Measurements from ENCODE around the gene VGLL4.

Gene VGLL4

DNA sequence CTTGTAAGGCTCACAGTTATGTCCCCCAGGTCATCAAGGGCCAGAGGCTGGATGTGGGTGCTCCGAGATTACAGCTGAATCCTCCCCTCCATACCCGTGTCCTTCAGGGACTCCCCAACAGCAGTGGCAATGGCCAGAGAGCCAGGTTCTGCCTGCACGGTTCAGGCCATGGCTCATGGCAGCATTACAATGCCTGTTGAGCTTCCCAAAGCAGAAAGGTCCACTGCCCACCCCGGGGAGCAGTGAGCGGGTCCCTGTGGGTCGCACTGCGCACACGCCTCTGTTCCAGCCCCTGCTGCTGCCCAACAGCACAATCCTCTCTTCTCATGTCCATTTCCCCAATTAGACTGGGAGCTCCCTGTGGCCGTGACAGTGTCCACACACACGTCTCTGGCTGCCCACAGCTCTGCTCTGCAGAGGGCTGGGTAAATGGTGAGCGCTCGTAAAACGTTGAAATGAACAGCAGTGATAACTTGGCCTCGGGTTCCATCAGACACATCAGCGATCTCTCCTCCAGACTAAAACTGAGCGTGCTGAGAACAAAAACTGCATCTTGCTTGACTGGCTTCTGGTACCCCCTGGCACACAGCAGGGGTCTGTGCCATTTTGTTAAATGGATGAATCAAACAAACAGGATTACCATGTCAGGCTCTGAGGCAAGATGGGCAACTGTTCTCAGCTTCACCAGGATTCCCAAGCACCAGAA is 80.4 kb downstream of the VGLL4 start:
- no peak for DNase-seq

GRCh38 chr3:11562277-11562881 is 81.3 kb downstream of the VGLL4 start:
- no peak for DNase-seq

GRCh38 chr3:11560746-11561145 is 83.0 kb downstream of the VGLL4 start:
- no peak for DNase-seq

DNA sequence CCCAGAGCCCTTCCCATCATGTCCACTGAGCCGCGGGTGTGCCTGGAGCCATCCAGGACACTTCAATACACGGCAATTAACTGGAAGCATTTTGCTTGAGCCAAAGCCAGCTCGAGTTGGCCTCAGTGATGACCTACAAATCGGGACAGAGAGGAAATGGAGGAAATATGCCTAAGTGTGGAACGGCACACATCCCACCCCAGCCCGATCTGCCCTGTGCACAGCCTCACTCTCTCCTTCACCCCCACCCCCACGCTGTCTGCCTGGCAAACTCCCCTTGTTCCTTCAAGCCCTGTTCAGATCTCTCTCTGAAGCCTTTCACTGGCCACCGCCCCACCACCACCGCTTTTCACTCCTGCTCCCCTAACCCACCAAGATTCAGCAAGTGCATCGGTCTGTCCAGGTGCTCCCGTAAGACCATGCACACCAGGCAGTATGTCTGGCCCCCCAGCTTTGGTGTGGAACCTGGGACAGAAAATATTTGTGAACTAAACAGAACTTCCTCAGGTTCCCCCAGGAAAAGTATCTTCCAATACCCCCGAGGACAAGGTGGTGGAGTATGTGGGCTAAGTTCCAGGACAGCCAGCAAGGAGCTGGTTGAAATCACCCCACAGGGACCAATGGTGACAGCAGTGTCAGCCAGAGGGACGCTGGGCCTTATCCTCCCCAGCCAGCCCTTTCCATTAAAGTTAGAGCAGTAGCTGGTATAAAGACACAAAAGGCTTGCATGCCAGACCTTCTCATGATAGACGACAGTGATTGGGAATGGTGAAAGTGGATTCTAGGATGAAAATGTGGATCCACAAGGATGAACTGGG is 83.7 kb downstream of the VGLL4 start:
- no peak for DNase-seq

DNA sequence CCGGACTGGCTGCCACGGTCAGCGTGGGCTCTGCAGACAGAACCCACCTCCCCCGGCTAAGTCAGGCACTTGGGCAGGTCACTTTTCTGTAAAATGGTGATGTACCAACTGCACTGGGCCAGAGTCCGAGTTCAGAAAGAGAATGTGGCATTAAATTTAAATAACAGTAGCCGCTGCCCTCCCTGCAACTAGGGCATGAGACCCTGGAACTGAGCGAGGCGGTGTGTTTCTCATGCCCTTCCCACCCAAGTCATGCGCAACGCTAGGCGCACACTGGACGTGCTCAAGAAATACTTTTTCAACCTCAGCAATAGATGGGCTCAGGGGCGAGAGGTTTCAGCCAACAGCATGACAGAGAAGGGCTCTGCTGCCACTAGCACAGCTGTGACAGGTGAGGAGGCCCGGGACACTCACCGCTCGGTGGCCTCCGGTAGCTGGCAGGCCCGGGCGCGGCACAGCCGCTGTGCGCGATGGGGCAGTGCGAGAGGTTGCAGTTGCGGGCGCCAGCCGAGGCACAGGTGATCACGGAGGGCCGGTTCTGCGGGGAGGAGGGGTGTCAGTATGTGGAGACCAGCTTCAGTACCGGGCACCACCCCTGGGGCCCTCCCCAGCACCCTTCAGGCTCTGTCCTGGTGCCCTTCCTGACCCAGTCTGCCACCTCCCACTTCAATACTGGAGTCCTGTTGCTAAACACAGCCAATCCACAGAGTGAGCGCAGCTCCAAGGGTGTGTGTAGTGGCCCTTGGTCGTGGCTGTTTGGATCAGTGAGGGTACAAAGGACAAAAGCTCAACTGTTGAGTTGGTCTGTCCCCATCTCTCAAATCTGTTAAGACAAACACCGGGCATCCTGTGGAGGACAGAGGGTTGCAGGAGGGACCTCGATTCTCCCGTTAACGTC is 84.5 kb downstream of the VGLL4 start:
- no peak for DNase-seq

- DNase-seq = no peak
Measured at GRCh38 chr3:11558411-11558903, 85.3 kb downstream of the VGLL4 start.

- no peak for DNase-seq
Measured at GRCh38 chr3:11558002-11558401, 85.7 kb downstream of the VGLL4 start.

DNA sequence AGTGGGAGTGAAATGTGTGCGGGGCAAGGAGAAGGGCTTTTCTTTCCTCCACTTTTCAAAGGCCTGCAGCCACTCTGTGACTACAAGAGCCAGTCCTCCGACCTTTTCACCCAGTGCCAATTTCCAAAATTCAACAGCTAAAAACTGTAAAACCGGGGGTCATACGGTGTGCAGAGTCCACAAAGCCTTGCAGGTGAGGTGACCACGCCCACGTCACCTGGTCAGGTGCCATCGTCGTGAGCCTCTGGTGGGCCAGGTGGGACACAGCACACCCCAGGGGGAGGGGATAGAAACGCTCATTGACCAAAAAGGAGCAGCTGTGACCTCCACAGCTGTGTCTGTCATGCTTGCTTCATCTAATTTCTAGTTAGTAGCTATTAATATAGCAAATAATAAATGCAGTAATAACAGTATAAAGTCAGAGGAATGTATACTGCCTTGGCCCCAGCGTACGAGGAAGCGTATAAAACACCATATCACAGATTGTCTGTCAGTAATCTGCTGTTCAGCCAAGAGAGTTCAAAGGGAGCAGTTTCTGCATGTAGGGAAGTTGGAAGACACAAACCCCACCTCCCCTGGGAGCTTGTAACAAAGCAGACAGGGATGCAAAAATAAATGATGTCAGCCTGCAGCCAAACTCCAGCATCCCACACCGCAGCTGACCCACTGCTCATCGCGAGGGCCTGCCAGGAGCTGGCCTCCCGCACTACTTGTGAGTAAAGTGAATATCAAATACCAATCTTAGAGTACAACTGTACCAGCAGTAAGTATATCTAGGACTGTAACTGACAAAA is 86.7 kb downstream of the VGLL4 start:
- DNase-seq = no peak

- no peak for DNase-seq
Measured at GRCh38 chr3:11555881-11556633, 87.7 kb downstream of the VGLL4 start.

DNA sequence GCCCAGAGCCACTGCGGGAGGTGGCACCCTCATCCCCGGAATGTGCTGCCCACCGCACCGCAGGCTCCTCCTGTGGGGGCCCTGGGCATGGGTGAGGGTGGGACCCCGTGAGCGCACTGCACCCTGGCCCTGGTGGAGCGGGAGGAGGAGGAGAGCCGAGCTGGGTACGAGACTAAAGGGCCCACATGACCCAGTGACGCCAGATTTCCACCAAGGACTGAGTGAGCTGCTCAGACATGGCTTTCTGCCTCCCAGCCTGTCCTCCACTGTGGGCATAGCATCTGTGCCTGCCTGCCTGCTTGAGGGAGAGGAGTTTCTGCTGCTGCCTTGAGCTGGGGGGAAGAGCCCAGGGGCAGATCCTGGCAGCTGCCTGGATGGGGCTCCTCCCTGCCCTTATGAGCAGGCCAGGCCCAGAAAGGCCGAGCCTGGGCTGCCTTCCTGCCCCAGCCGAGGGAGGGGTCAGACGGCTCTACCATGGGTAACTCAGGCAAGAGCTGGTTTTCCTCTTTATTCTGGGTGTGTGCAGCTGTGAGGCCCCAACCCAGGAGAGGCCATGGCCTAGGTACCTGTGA is 88.4 kb downstream of the VGLL4 start:
- no peak for DNase-seq

- DNase-seq = no peak
Measured at GRCh38 chr3:11554666-11555065, 89.0 kb downstream of the VGLL4 start.

DNA sequence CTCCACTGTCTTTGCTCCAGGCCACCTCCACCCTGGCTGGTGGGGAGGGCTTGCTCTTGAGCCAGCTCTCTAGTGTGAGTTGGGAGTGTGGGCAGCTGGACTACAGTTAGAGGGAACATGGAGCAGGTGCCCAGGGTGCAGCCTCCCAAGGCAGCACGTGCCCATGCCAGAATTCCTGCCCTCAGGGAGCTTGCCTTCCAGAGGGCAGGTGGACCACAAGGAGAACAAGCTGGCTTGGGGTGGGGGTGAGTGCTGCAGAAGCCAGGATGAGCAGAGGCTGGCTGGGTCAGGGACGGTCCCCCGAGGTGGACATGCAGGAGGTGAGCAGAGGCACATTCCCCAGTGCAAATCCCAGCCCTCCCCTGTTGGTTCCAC is 89.5 kb downstream of the VGLL4 start:
- no peak for DNase-seq

DNA sequence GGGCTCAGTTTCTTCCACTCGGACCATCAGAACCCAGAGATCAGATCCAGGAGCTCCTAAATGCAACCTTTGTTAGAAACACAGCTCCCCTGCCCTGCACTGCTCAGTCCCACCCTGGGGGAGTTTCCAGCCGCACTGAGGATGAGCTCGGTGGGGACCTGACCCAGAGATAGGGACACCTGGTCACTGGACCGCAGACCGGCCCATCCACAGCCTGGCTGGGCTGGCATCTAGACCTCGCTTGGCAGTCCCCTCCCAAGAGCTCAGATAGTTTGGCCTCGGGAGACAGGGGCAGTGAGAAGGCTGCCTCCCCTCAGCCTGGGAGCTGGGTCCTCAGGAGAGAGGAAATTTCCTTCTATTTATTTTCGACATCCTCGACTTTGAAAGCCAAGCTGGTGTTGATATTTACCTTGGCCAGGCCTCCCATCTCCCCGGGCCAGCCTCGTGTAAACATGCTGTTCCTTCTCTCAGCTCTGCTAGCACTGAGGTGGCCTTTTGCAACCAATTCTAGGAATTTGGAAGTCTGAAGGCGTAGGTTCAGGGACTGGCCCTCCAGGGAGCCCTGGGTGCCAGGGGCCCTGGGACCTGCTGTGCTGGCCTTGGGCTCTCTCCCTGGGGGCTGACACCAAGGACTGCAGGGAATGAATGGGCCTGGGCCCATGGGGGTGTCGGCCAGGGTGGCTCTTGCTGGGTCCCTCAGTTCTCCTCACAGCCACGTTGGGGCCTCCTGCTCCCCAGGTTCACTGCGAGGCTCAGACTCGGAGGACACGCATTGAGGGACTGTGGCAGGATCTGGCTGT is 90.1 kb downstream of the VGLL4 start:
- DNase-seq = no peak

GRCh38 chr3:11552289-11553264 is 91.1 kb downstream of the VGLL4 start:
- DNase-seq = no peak

DNA sequence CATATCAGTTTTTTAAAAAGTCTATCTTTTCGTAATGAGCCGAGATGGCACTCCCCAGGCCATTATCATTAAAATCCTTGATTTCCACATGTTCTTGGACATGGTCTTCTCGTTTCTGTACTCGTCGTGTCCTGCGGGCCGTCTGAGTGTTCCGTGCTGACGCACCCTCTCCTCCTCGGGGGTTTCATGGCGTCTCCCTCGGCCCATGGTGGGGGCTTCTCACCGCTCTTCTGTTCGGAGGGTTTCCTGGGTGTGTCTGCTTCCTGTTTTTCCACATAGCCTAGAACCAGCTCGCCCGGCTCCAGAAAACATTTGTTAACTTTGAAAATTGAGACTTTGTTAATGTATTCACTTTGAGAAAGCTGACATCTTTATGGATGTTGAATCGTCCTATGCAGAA is 92.7 kb downstream of the VGLL4 start:
- DNase-seq = no peak

DNA sequence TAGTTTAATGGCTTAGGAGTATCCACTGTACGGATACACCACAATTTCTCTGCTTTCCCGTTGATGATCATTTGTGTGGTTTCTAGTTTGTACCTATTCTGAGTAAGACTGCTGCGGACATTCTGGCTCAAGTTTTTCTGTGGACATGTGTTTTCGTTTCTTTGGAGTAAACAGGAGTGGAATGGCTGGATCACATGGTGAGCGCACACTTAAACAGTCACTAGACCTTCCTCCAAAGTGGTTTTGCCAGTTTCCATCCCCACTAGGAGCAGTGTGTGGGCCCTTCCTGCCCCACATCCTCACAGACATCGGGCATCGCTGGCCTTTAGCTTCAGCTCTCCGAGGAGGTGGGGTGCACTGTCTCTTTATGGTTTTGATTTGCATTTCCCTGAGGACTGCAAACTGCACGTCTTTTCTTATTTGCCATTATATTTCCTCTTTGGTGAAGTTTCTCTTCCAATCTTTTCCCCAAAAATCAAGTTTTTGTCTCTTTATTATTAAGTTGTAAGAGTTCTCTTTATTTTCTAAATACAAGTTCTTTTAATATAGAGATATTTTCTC is 94.1 kb downstream of the VGLL4 start:
- no peak for DNase-seq

DNA sequence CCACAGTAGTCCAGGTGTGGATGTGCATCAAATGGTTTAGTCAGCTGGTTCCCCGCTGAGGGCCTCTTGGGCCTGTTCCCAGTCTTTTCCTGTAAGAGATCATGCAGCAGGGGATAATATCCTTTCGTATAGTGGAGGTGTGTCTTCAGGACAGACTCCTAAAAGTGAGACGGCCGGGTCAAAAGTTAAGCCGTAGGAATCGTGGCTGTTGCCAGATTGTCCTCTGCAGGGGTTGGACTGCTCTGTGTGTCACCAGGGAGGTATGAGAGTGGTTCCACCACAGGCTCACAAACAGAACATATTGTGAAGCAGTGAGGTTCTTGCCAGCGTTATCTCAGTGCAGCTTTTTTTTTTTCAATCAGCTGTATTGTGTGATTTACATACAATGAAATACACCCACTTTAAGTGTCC is 95.0 kb downstream of the VGLL4 start:
- DNase-seq = no peak

GRCh38 chr3:11547498-11547897 is 96.2 kb downstream of the VGLL4 start:
- no peak for DNase-seq

Measured in CD4-positive, alpha-beta T cell treated with Interferon alpha-2 for 1 hour (primary cell).